H9 (cell line): Measurements from ENCODE around the gene RPRD1B. TPM values are rescaled to one million over a fixed set of nuclear protein-coding genes. Genes with fewer than 3 reads are reported as not detected.

Experiments
- DNase-seq: peaks from one replicate; pipeline ENCODE4 v3.0.0-alpha.2; 2017
- H2AFZ ChIP-seq: one replicate; pipeline ENCODE4 v1.6.1; 2013; ENCODE audit warnings: mild to moderate bottlenecking, low read length, control low read depth, moderate library complexity
- H2AK5ac ChIP-seq: 2 replicates; pipeline ENCODE4 v1.6.1; 2013; ENCODE audit warnings: low read length, control low read depth, mixed read lengths; ENCODE audit not compliant: insufficient read length
- H2BK120ac ChIP-seq: one replicate; pipeline ENCODE4 v1.6.1; 2013; ENCODE audit warnings: low read depth, mild to moderate bottlenecking, low read length, control low read depth, inconsistent platforms; ENCODE audit not compliant: poor library complexity, severe bottlenecking
- H2BK12ac ChIP-seq: 2 replicates; pipeline ENCODE4 v1.6.1; 2013; ENCODE audit warnings: low read length, control low read depth, mixed read lengths, low read depth; ENCODE audit not compliant: insufficient read length
- H2BK15ac ChIP-seq: 2 replicates; pipeline ENCODE4 v1.6.1; 2013; ENCODE audit warnings: low read depth, low read length, control low read depth
- H2BK20ac ChIP-seq: one replicate; pipeline ENCODE4 v1.6.1; 2013; ENCODE audit warnings: low read depth, mild to moderate bottlenecking, low read length, control low read depth, inconsistent platforms; ENCODE audit not compliant: poor library complexity, severe bottlenecking
- H2BK5ac ChIP-seq: 2 replicates; pipeline ENCODE4 v1.6.1; 2013; ENCODE audit warnings: low read length, control low read depth, mixed read lengths; ENCODE audit not compliant: insufficient read length
- H3K14ac ChIP-seq: 2 replicates; pipeline ENCODE4 v1.6.1; 2013; ENCODE audit warnings: low read length, control low read depth; ENCODE audit not compliant: insufficient read depth
- H3K18ac ChIP-seq: 2 replicates; pipeline ENCODE4 v1.6.1; 2013; ENCODE audit warnings: low read depth, mild to moderate bottlenecking, mixed read lengths, low read length, control low read depth; ENCODE audit not compliant: insufficient read length
- H3K23ac ChIP-seq: 2 replicates; pipeline ENCODE4 v1.6.1; 2013; ENCODE audit warnings: low read length, control low read depth, mixed read lengths, low read depth; ENCODE audit not compliant: insufficient read length
- H3K23me2 ChIP-seq: 2 replicates; pipeline ENCODE4 v1.6.1; 2013; ENCODE audit warnings: low read depth, mild to moderate bottlenecking, mixed read lengths, low read length, control low read depth; ENCODE audit not compliant: insufficient read length, poor library complexity, severe bottlenecking
- H3K27ac ChIP-seq: 2 replicates; pipeline ENCODE4 v1.5.1; 2013; ENCODE audit warnings: low read length, control low read depth, mixed read lengths, low read depth; ENCODE audit not compliant: insufficient read length
- H3K27me3 ChIP-seq: 2 replicates; pipeline ENCODE4 v1.6.1; 2013; ENCODE audit warnings: low read length, control low read depth, inconsistent platforms; ENCODE audit not compliant: insufficient read depth
- H3K4ac ChIP-seq: 2 replicates; pipeline ENCODE4 v1.6.1; 2013; ENCODE audit warnings: low read depth, mild to moderate bottlenecking, control low read depth, inconsistent platforms, low read length, moderate library complexity
- H3K4me1 ChIP-seq: 2 replicates; pipeline ENCODE4 v1.6.1; 2013; ENCODE audit warnings: low read length, control low read depth, inconsistent platforms; ENCODE audit not compliant: insufficient read depth
- H3K4me2 ChIP-seq: 2 replicates; pipeline ENCODE4 v1.6.1; 2013; ENCODE audit warnings: low read length, control low read depth, mixed read lengths; ENCODE audit not compliant: insufficient read length, insufficient read depth
- H3K56ac ChIP-seq: 2 replicates; pipeline ENCODE4 v1.6.1; 2013; ENCODE audit warnings: low read depth, mild to moderate bottlenecking, mixed read lengths, low read length, control low read depth; ENCODE audit not compliant: insufficient read length
- H3K79me1 ChIP-seq: 2 replicates; pipeline ENCODE4 v1.6.1; 2013; ENCODE audit warnings: low read depth, mild to moderate bottlenecking, moderate library complexity, low read length, control low read depth, inconsistent platforms; ENCODE audit not compliant: insufficient read depth, poor library complexity, severe bottlenecking
- H3K79me2 ChIP-seq: 2 replicates; pipeline ENCODE4 v1.6.1; 2013; ENCODE audit warnings: low read length, control low read depth, inconsistent platforms; ENCODE audit not compliant: insufficient read depth
- H3K9ac ChIP-seq: 2 replicates; pipeline ENCODE4 v1.6.1; 2013; ENCODE audit warnings: low read length, control low read depth, mixed read lengths; ENCODE audit not compliant: insufficient read length; ENCODE audit errors: extremely low read depth
- H3K9me3 ChIP-seq: one replicate; pipeline ENCODE4 v1.6.1; 2013; ENCODE audit warnings: low read depth, low read length, inconsistent platforms; ENCODE audit not compliant: control insufficient read depth
- H3T11ph ChIP-seq: one replicate; pipeline ENCODE4 v1.6.1; 2013; ENCODE audit warnings: mild to moderate bottlenecking, low read length, control low read depth, inconsistent platforms
- H4K20me1 ChIP-seq: one replicate; pipeline ENCODE4 v1.6.1; 2013; ENCODE audit not compliant: control insufficient read depth, insufficient read length, insufficient read depth
- H4K5ac ChIP-seq: 2 replicates; pipeline ENCODE4 v1.6.1; 2013; ENCODE audit warnings: low read depth, mild to moderate bottlenecking, mixed read lengths, low read length, control low read depth; ENCODE audit not compliant: insufficient read length
- H4K8ac ChIP-seq: replicated peaks from 2 replicates; pipeline ENCODE4 v1.6.1; 2013; ENCODE audit warnings: low read length, control low read depth, mixed read lengths, low read depth; ENCODE audit not compliant: insufficient read length
- H4K91ac ChIP-seq: 2 replicates; pipeline ENCODE4 v1.6.1; 2013; ENCODE audit warnings: low read depth, mild to moderate bottlenecking, moderate library complexity, mixed read lengths, low read length, control low read depth; ENCODE audit not compliant: insufficient read length
- H3K27ac Mint-ChIP-seq, 3 experiments: 2 replicates in 2 of 3; 3 replicates in 1 of 3; pipeline ENCODE4 v1.8.0; 2020 to 2021; ENCODE audit warnings: mixed read lengths in 3 of 3, mild to moderate bottlenecking in 1 of 3, moderate library complexity in 1 of 3
- H3K27me3 Mint-ChIP-seq: 2 replicates; pipeline ENCODE4 v1.8.0; 2021; ENCODE audit warnings: low read depth, mild to moderate bottlenecking, moderate library complexity, mixed read lengths
- H3K36me3 Mint-ChIP-seq, 3 experiments: 2 replicates in 2 of 3; 3 replicates in 1 of 3; pipeline ENCODE4 v1.8.0; 2020 to 2021; ENCODE audit warnings: low read depth in 3 of 3, mixed read lengths in 3 of 3; ENCODE audit not compliant: insufficient read depth in 1 of 3
- H3K4me1 Mint-ChIP-seq, 2 experiments: 2 replicates each; pipeline ENCODE4 v1.8.0; 2020; ENCODE audit warnings: mixed read lengths in 2 of 2
- H3K4me3 Mint-ChIP-seq, 2 experiments: 2 replicates in 1 of 2; 3 replicates in 1 of 2; pipeline ENCODE4 v1.8.0; 2020 to 2021; ENCODE audit warnings: mild to moderate bottlenecking in 2 of 2, mixed read lengths in 2 of 2, moderate library complexity in 1 of 2
- H3K9me3 Mint-ChIP-seq, 2 experiments: 2 replicates in 1 of 2; 3 replicates in 1 of 2; pipeline ENCODE4 v1.8.0; 2020; ENCODE audit warnings: mild to moderate bottlenecking in 2 of 2, mixed read lengths in 2 of 2, moderate library complexity in 1 of 2
- WGBS: extraction: QIAGEN DNeasy Blood & Tissue Kit; methylation state at CpG from one replicate; pipeline ENCODE4 v1.1.7; 2013; ENCODE audit warnings: missing lambda C conversion rate, low lambda C conversion rate, mixed read lengths; ENCODE audit not compliant: insufficient read length; ENCODE audit errors: extremely low coverage; 5-methylcytosine and 5-hydroxymethylcytosine counted together
- total RNA-seq: library from RNA; stranded (reverse); gene quantifications from 2 replicates; pipeline ENCODE4 v1.2.1, GENCODE V29; 2021
- TF ChIP-seq, protein P1 (sequence below): fragments of 200-600 bp; sonication (generic); conservative IDR thresholded peaks from 3 replicates; pipeline ENCODE4 v1.8.0; 2021; ENCODE audit warnings: antibody characterized with exemption, mild to moderate bottlenecking

Gene RPRD1B
- total RNA-seq, 1 experiment from 2014 or later, result 34.3 TPM

GRCh38 chr20:38044685-38045084 lies 11.1 kb downstream of the RPRD1B start:
- Mint-ChIP-seq H3K4me3 (no peak overlapping the region), H3K27ac (peak overlapping the region in 2 of 3 experiments; percentile 6 to 86; a peak in 3 of 7 replicates), H3K36me3 (peaks cover 15 to 61% (median 49%) of the 10 kb centered on the region in 3 experiments; a peak in 6 of 7 replicates), H3K4me1 (peaks cover 15 to 16% of the 10 kb centered on the region in 2 experiments), H3K9me3 (no peaks in the 10 kb centered on the region), H3K27me3 (no peaks in the 10 kb centered on the region)
- Histone ChIP-seq H3K23me2 (no peaks in the 10 kb centered on the region), H3K79me2 (peaks cover 5% of the 10 kb centered on the region; the same call in 1 of the 2 replicates), H4K20me1 (no peaks in the 10 kb centered on the region), H2BK5ac (no peak overlapping the region), H3K14ac (no peak overlapping the region), H2BK12ac (no peak overlapping the region), H3K27ac (no peak overlapping the region), H2BK120ac (no peak overlapping the region), H3K4me1 (peaks cover 4% of the 10 kb centered on the region; the same call in 1 of the 2 replicates), H3K9ac (no peak overlapping the region), H4K91ac (no peak overlapping the region), H3K4me2 (no peak overlapping the region), H3K18ac (no peak overlapping the region), H3K56ac (no peak overlapping the region), H3K4ac (no peak overlapping the region), H3K23ac (no peak overlapping the region), H2AK5ac (no peak overlapping the region), H3T11ph (no peak overlapping the region), H2BK20ac (no peak overlapping the region), H3K9me3 (no peaks in the 10 kb centered on the region), H4K8ac (no peak overlapping the region), H4K5ac (no peak overlapping the region), H2AFZ (no peak overlapping the region), H3K27me3 (no peaks in the 10 kb centered on the region), H2BK15ac (no peak overlapping the region), H3K79me1 (no peaks in the 10 kb centered on the region)
- WGBS, result no CpG with 5 or more reads among the region's 3 CpGs
- TF ChIP-seq, protein P1, sequence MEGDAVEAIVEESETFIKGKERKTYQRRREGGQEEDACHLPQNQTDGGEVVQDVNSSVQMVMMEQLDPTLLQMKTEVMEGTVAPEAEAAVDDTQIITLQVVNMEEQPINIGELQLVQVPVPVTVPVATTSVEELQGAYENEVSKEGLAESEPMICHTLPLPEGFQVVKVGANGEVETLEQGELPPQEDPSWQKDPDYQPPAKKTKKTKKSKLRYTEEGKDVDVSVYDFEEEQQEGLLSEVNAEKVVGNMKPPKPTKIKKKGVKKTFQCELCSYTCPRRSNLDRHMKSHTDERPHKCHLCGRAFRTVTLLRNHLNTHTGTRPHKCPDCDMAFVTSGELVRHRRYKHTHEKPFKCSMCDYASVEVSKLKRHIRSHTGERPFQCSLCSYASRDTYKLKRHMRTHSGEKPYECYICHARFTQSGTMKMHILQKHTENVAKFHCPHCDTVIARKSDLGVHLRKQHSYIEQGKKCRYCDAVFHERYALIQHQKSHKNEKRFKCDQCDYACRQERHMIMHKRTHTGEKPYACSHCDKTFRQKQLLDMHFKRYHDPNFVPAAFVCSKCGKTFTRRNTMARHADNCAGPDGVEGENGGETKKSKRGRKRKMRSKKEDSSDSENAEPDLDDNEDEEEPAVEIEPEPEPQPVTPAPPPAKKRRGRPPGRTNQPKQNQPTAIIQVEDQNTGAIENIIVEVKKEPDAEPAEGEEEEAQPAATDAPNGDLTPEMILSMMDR, result no peak
- no peak for DNase-seq
